ENCODE data around the gene TKT. TPM values are rescaled to one million over a fixed set of nuclear protein-coding genes. Genes with fewer than 3 reads are reported as not detected.

TKT gene
- total RNA-seq, 1 experiment from 2014 or later: 634 TPM

GRCh38 chr3:53250453-53250852 lies 5.4 kb downstream of the TKT start:
- ChIA-PET POLR2A (interaction anchor here (1.6 kb wide), 1 partner anchor 13 kb away, joined by 4 read pairs; no protein-coding TSS in a partner anchor), RAD21 (ENCODE audit: low non-redundant PET in 1 of 2, low total read pairs in 2 of 2, uncharacterized antibody in 2 of 2, unreplicated experiment in 2 of 2) (no interaction called here), CTCF (no interaction called here)
- no TSS peak for BruUV-seq (replicated peaks)
- Histone ChIP-seq H3K4me1 (ENCODE audit: control insufficient read depth in 1 of 2, insufficient read depth in 2 of 2, low read length in 2 of 2) (peaks cover 25 to 74% of the 10 kb centered on the region in 2 experiments), H3K4me3 (replicated peaks in 1 of 2; ENCODE audit: low read depth in 1 of 2, low read length in 2 of 2) (no peak overlapping the region), H3K9me2 (ENCODE audit: insufficient read depth) (no peaks in the 10 kb centered on the region), H3K27me3 (ENCODE audit: insufficient read depth, low read length) (no peaks in the 10 kb centered on the region), H3K79me2 (ENCODE audit: insufficient read depth, low read length) (peaks cover 100% of the 10 kb centered on the region), H3K9ac (ENCODE audit: low read length) (no peak overlapping the region), H2AFZ (ENCODE audit: low read depth, low read length, poor library complexity, severe bottlenecking) (no peak overlapping the region), H3K4me2 (ENCODE audit: low read length) (no peak overlapping the region), H4K20me1 (ENCODE audit: insufficient read depth) (peaks cover 35% of the 10 kb centered on the region), H3K36me3 (ENCODE audit: control insufficient read depth in 1 of 2, insufficient read depth in 2 of 2, low read length in 2 of 2) (peaks cover 2 to 30% of the 10 kb centered on the region in 2 experiments; a peak in 1 of 4 replicates), H3K9me3 (ENCODE audit: control insufficient read depth in 1 of 2, insufficient read depth in 1 of 2, low read depth in 1 of 2, low read length in 2 of 2) (no peaks in the 10 kb centered on the region), H3K27ac (ENCODE audit: low read depth, low read length) (peak overlapping the region; percentile 11; the same call in 1 of the 2 replicates)
- no peak for TF ChIP-seq FOSL1 (IDR thresholded peaks at IDR 0.05; ENCODE audit: low read depth)
- TF ChIP-seq, protein P1, sequence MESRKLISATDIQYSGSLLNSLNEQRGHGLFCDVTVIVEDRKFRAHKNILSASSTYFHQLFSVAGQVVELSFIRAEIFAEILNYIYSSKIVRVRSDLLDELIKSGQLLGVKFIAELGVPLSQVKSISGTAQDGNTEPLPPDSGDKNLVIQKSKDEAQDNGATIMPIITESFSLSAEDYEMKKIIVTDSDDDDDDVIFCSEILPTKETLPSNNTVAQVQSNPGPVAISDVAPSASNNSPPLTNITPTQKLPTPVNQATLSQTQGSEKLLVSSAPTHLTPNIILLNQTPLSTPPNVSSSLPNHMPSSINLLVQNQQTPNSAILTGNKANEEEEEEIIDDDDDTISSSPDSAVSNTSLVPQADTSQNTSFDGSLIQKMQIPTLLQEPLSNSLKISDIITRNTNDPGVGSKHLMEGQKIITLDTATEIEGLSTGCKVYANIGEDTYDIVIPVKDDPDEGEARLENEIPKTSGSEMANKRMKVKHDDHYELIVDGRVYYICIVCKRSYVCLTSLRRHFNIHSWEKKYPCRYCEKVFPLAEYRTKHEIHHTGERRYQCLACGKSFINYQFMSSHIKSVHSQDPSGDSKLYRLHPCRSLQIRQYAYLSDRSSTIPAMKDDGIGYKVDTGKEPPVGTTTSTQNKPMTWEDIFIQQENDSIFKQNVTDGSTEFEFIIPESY (IDR thresholded peaks at IDR 0.05; ENCODE audit: extremely low read depth, insufficient replicate concordance, low read length): no peak
- TF ChIP-seq ZNF274 (IDR thresholded peaks at IDR 0.05; ENCODE audit: low read depth, low read length): no peak
- TF ChIP-seq JUND (IDR thresholded peaks at IDR 0.05): no peak
- TF ChIP-seq TCF7L2 (IDR thresholded peaks at IDR 0.05; ENCODE audit: borderline replicate concordance, extremely low read depth, insufficient read depth, insufficient read length): no peak
- no peak for TF ChIP-seq SIN3A (IDR thresholded peaks at IDR 0.05; ENCODE audit: low read depth)
- TF ChIP-seq YY1 (IDR thresholded peaks at IDR 0.05; ENCODE audit: extremely low read depth, insufficient replicate concordance, low read depth, low read length): no peak
- no peak for TF ChIP-seq ZFX (IDR thresholded peaks at IDR 0.05)
- TF ChIP-seq POLR2AphosphoS5 (IDR thresholded peaks at IDR 0.05; ENCODE audit: low read depth, low read length): no peak
- TF ChIP-seq RAD21 (IDR thresholded peaks at IDR 0.05; ENCODE audit: low read depth): no peak
- no peak for TF ChIP-seq EZH2 (IDR thresholded peaks at IDR 0.05)
- no peak for TF ChIP-seq CEBPB (IDR thresholded peaks at IDR 0.05; ENCODE audit: low read depth)
- TF ChIP-seq MAX (IDR thresholded peaks at IDR 0.05): no peak
- no peak for TF ChIP-seq POLR2A (IDR thresholded peaks at IDR 0.05; ENCODE audit: borderline replicate concordance, extremely low read depth, insufficient read depth, insufficient read length)
- TF ChIP-seq, protein P2, sequence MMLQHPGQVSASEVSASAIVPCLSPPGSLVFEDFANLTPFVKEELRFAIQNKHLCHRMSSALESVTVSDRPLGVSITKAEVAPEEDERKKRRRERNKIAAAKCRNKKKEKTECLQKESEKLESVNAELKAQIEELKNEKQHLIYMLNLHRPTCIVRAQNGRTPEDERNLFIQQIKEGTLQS (IDR thresholded peaks at IDR 0.05): no peak
- TF ChIP-seq SRF (IDR thresholded peaks at IDR 0.05; ENCODE audit: low read depth): no peak
- no peak for TF ChIP-seq EZH2phosphoT487 (IDR thresholded peaks at IDR 0.05; ENCODE audit: borderline replicate concordance)
- TF ChIP-seq SP1 (IDR thresholded peaks at IDR 0.05; ENCODE audit: low read depth): no peak
- ATAC-seq (no peak), DNase-seq (ENCODE audit: low read depth, low spot score) (no peak)
- intact Hi-C loops (cut with micrococcal nuclease): no loop called here

Measured in HCT116 (cell line).